ENCODE measurements around the gene MACO1. TPM values are rescaled to one million over a fixed set of nuclear protein-coding genes. Genes with fewer than 3 reads are reported as not detected.

MACO1 gene
- total and polyA plus RNA-seq, 2 of the 8 experiments (the other 6 are each of a cell fraction or from before 2014, with no cell fraction given): 3.5 to 15.1 TPM

DNA sequence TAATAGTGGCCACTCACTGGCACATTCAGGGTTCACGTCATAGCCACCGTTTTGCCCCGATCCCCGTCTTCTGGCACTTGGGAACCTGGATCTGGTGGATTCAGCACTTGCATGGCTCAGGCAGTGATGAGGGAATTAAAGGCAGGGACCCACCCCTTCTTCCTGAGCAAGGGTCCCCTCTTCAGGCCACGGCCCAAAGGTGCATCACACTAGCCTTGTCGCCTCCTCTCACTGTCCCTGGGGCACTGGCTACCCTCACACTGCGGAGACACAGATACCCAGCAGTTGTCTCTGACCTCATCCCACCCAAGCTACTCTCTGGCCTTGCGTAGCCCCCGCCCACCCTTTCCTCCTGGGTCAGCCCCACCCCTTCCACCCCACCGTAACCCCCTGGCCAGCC lies 92.8 kb downstream of the MACO1 start:
- Histone ChIP-seq H3K4me3 (ENCODE audit: extremely low read depth in 1 of 4, insufficient read depth in 2 of 4, low read depth in 3 of 4, low read length in 4 of 4) (no peak overlapping the region), H3K9ac (replicated peaks in 1 of 4; ENCODE audit: extremely low read depth in 1 of 4, low read depth in 3 of 4, low read length in 3 of 4) (no peak overlapping the region), H2BK120ac (replicated peaks; ENCODE audit: low read depth, low read length) (no peak overlapping the region), H2BK20ac (ENCODE audit: low read length) (no peak overlapping the region), H3K27ac (ENCODE audit: low read depth, low read length) (no peak overlapping the region), H4K20me1 (replicated peaks in 1 of 2; ENCODE audit: control insufficient read depth in 1 of 2, insufficient read depth in 2 of 2, low read length in 2 of 2) (no peaks in the 10 kb centered on the region), H2AK5ac (ENCODE audit: low read depth, low read length) (no peak overlapping the region), H3K23ac (ENCODE audit: insufficient read length) (no peak overlapping the region), H3K4me1 (replicated peaks in 1 of 4; ENCODE audit: control insufficient read depth in 3 of 4, insufficient read depth in 4 of 4, low read length in 3 of 4) (peaks cover 0 to 4% (median 1%) of the 10 kb centered on the region in 4 experiments; a peak in 3 of 7 replicates), H3K27me3 (replicated peaks in 1 of 4; ENCODE audit: control insufficient read depth in 3 of 4, extremely low read depth in 1 of 4, insufficient read depth in 3 of 4, low read length in 3 of 4) (no peaks in the 10 kb centered on the region; a peak in 1 of 7 replicates), H4K8ac (ENCODE audit: extremely low read depth, insufficient read depth, low read length) (no peak overlapping the region), H3K56ac (replicated peaks; ENCODE audit: insufficient read length, low read depth, low read length) (no peak overlapping the region), H4K91ac (replicated peaks; ENCODE audit: insufficient read length, low read length) (no peak overlapping the region), H3K23me2 (ENCODE audit: low read depth, low read length) (no peaks in the 10 kb centered on the region), H3K9me3 (ENCODE audit: insufficient read depth in 2 of 2, low read depth in 1 of 2, low read length in 1 of 2) (peaks cover 0 to 5% of the 10 kb centered on the region in 2 experiments; a peak in 1 of 4 replicates), H3K18ac (ENCODE audit: extremely low read depth, low read length) (no peak overlapping the region), H4K5ac (ENCODE audit: insufficient read length, low read depth, low read length) (no peak overlapping the region), H2BK12ac (ENCODE audit: low read depth, low read length) (no peak overlapping the region), H3K36me3 (ENCODE audit: control insufficient read depth in 2 of 4, insufficient read depth in 4 of 4, low read length in 3 of 4) (no peaks in the 10 kb centered on the region), H2BK5ac (ENCODE audit: low read depth, low read length) (no peak overlapping the region), H3K4ac (replicated peaks; ENCODE audit: insufficient read length, low read depth, low read length) (no peak overlapping the region), H2AFZ (ENCODE audit: low read length) (peak overlapping the region; percentile 23; the same call in 1 of the 2 replicates), H3K79me1 (ENCODE audit: low read depth, low read length) (no peaks in the 10 kb centered on the region), H3K4me2 (ENCODE audit: insufficient read depth in 1 of 2, low read depth in 2 of 2, low read length in 2 of 2) (no peak overlapping the region), H2BK15ac (ENCODE audit: low read length) (no peak overlapping the region), H3K14ac (ENCODE audit: insufficient read length) (no peak overlapping the region), H3K79me2 (ENCODE audit: control insufficient read depth in 1 of 2, insufficient read depth in 2 of 2, low read length in 2 of 2) (no peaks in the 10 kb centered on the region)
- 38% methylated on average over 7 of the region's 10 CpGs; no CpG with 5 or more reads in 1 of the 2 experiments for whole genome bisulfite sequencing, 2 experiments (ENCODE audit: extremely low coverage in 1 of 2, insufficient coverage in 1 of 2, insufficient read length in 1 of 2, insufficient replicate concordance in 2 of 2, low coverage in 1 of 2, low lambda C conversion rate in 2 of 2, missing lambda C conversion rate in 1 of 2)
- FAIRE-seq (peak; percentile 78), DNase-seq (ENCODE audit: low read depth in 1 of 2, low spot score in 2 of 2) (peak; percentile 62 to 90)
- POLR2A ChIA-PET (ENCODE audit: partially characterized antibody): interaction anchor here (1.1 to 4.0 kb wide), 3 partner anchors 17 to 283 kb away, joined by 3 to 12 read pairs (median 5); no protein-coding TSS in a partner anchor
- CTCF ChIA-PET (ENCODE audit: partially characterized antibody): interaction anchor here (0.6 to 15.3 kb wide), 18 partner anchors 10 to 272 kb away, joined by 3 to 240 read pairs (median 4); partner anchors contain the start of gene LDLRAP1
- no peak for TF ChIP-seq SRF (IDR thresholded peaks at IDR 0.05; ENCODE audit: low read depth, low read length)
- peak; percentile 51; the same call in 1 of the 2 replicates for TF ChIP-seq CREB1 (IDR thresholded peaks at IDR 0.05)
- no peak for TF ChIP-seq FOSL1 (IDR thresholded peaks at IDR 0.05; ENCODE audit: insufficient read depth, low read depth, low read length)
- TF ChIP-seq ZNF274 (IDR thresholded peaks at IDR 0.05; ENCODE audit: borderline replicate concordance, extremely low read depth, low read length): no peak
- TF ChIP-seq CTBP2 (IDR thresholded peaks at IDR 0.05; ENCODE audit: borderline replicate concordance, insufficient read depth, insufficient read length, low read length): no peak
- no peak for TF ChIP-seq SIRT6 (IDR thresholded peaks at IDR 0.05; ENCODE audit: low read length)
- TF ChIP-seq GABPA (IDR thresholded peaks at IDR 0.05; ENCODE audit: borderline replicate concordance, insufficient read depth, low read length): no peak
- TF ChIP-seq HDAC2 (IDR thresholded peaks at IDR 0.05; ENCODE audit: borderline replicate concordance in 1 of 2, low read depth in 2 of 2, low read length in 2 of 2): no peak
- 0 out of 2 replicates have a peak, but pooled peaks have one; percentile 10 for TF ChIP-seq BRCA1 (IDR thresholded peaks at IDR 0.05; ENCODE audit: low read depth, low read length)
- no peak for TF ChIP-seq TAF7 (optimal IDR thresholded peaks at IDR 0.05; ENCODE audit: borderline replicate concordance, low read depth, low read length)
- TF ChIP-seq BACH1 (IDR thresholded peaks at IDR 0.05; ENCODE audit: low read length): no peak
- no peak for TF ChIP-seq SUZ12 (IDR thresholded peaks at IDR 0.05; ENCODE audit: low read length)
